Mammary epithelial cell (primary cell): Measurements from ENCODE around the gene MCM3AP.

Source experiments
- EZH2 ChIP-seq: IDR thresholded peaks from 2 replicates; pipeline ENCODE4 v1.6.1; 2012; ENCODE audit warnings: low read length, inconsistent platforms, borderline replicate concordance
- TF ChIP-seq, protein P1 (sequence below), 2 donors: IDR thresholded peaks in 1 of 2; conservative IDR thresholded peaks in 1 of 2; 2 replicates each; pipeline ENCODE4 v1.5.1; 2011 to 2012; ENCODE audit warnings: inconsistent platforms in 2 of 2, low read length in 2 of 2, mild to moderate bottlenecking in 2 of 2, control low read depth in 1 of 2, low read depth in 1 of 2; ENCODE audit not compliant: insufficient read depth in 1 of 2; ENCODE audit errors: extremely low read depth in 1 of 2

- TF ChIP-seq EZH2, result no peak
- TF ChIP-seq, protein P1, sequence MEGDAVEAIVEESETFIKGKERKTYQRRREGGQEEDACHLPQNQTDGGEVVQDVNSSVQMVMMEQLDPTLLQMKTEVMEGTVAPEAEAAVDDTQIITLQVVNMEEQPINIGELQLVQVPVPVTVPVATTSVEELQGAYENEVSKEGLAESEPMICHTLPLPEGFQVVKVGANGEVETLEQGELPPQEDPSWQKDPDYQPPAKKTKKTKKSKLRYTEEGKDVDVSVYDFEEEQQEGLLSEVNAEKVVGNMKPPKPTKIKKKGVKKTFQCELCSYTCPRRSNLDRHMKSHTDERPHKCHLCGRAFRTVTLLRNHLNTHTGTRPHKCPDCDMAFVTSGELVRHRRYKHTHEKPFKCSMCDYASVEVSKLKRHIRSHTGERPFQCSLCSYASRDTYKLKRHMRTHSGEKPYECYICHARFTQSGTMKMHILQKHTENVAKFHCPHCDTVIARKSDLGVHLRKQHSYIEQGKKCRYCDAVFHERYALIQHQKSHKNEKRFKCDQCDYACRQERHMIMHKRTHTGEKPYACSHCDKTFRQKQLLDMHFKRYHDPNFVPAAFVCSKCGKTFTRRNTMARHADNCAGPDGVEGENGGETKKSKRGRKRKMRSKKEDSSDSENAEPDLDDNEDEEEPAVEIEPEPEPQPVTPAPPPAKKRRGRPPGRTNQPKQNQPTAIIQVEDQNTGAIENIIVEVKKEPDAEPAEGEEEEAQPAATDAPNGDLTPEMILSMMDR (conservative IDR thresholded peaks at IDR 0.05 in 1 of 2, IDR thresholded peaks at IDR 0.05 in 1 of 2; ENCODE audit: extremely low read depth in 1 of 2, insufficient read depth in 1 of 2, low read depth in 1 of 2, low read length in 2 of 2), result no peak
Observed at GRCh38 chr21:46284733-46285132, 678 bp downstream of the MCM3AP start.
